SKM-1 (cell line): ENCODE results near the gene CACNA1B.
"Not testable (repeated sequence)": the region's sequence is repeated elsewhere in the genome, so short reads cannot be mapped to it uniquely, and the experiment has no call there.

Experiments
- DNase-seq: peaks from one replicate; lab custom pipeline; 2025; ENCODE audit not compliant: unreplicated experiment; lab: John Stamatoyannopoulos, UW

The CACNA1B gene

DNA sequence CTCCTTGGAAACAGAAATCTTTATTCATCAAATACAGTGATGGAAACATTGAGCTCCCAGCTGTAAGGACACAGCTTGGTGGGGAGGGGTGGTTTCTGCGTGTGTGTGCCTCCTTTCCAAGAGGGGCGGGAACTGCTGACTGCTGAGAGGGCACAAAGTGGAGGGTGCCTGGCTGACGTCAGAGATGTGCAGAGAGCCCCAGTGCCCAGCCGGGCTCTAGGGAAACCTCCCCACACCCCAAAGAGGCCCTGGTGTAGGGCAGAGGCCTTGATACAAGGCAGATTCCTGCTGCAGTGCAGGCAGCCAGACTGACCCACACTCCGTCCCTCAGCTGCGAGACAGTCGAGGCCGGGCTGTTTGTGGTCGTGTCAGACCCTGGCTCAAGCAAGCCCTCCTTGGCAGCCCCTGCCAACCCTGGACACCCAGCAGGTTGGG lies 191.0 kb downstream of the CACNA1B start:
- no peak for DNase-seq

DNA sequence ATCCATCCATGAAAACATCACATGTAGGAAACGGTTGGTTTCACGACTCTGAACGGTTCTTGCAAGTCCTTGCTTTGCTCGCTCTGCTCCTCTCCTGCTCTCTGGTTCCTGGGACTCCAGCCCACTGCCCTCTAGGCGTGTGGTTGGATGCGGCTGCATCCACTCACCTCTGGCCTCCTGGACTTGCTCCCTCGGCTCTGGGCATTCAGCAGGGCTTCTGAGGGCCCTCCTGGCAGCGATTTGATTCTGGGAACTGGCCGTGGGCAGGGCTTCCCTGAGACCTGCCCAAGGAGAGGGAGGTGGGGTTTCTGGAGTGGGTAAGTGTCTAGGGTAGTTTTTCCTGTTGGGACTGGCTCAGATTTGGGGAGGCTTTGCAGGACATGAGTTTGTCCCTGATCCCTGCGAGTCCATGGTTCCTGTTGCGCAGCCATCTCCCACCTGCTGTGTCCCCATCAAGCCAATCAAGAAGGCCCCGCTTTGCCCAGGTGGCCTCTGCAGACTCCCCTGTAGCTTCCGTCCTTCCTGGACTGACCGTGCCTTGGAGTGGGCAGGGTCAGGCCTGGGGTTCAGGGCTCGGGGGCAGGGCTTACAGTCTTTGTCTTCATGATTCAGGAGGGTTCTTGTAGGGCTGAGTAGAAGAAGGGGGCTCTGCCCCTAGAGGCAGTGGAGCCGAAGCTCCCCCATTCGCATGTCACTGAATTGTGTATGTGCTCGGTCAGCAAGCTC lies 192.3 kb downstream of the CACNA1B start:
- no peak for DNase-seq

DNA sequence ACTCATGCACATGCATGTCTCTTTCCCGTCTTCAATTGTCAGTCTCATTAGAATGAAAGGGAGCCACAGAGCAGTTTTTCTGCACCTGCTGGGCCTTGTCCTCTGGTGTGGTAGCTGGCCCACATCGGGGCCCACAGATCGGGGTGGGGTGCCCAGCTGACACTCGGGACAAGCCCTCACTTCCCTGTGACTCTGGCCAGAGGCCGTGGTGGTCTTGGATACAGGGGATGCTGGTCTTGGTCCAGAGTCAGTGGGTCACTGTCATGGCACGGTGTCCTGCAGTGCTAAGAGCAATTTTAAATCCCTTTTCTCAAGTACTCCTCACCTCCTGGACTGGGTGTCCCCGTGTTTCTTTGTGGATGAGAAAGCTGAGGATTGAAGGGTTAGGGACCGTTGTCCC lies 193.2 kb downstream of the CACNA1B start:
- no peak for DNase-seq

DNA sequence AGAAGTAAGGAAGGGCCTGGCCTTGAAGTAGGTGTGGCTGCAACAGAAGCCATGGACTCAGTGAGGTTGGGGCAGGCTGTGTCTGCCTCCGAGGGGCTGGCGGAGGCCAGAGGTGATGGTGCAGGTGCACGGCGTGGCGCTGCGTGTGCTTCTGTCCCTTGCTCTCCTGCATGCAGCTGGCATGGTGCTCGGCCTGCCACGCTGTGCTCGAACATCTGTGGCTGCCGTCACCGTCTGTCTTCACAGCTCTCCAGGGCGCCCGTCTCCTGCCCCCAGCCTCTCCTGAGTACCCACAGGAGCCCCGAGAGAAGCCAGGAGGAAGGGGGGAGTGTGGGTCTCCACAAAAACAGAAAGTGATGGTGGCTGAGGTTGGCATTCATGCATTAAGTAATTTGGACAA lies 193.7 kb downstream of the CACNA1B start:
- DNase-seq, result no peak

DNA sequence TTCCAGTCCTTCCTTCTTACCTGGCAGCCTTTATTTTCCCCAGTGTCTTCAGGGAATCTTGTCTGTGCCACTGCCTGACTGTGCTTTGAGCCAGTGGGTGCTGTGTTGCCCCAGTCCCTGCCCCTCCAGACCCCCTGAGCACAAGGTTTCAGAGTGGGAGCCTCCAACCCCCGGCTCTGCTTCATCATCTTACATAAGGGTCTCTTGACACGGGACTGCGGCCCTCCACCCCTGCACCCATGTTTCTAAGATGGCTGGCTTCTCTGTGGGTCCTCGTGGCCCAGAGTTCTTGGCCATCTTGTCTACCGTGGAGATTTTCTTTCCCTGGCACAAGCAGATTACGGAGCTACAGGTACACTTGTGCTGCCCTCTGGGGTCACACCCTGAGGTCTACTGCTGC lies 194.1 kb downstream of the CACNA1B start:
- no peak for DNase-seq

DNA sequence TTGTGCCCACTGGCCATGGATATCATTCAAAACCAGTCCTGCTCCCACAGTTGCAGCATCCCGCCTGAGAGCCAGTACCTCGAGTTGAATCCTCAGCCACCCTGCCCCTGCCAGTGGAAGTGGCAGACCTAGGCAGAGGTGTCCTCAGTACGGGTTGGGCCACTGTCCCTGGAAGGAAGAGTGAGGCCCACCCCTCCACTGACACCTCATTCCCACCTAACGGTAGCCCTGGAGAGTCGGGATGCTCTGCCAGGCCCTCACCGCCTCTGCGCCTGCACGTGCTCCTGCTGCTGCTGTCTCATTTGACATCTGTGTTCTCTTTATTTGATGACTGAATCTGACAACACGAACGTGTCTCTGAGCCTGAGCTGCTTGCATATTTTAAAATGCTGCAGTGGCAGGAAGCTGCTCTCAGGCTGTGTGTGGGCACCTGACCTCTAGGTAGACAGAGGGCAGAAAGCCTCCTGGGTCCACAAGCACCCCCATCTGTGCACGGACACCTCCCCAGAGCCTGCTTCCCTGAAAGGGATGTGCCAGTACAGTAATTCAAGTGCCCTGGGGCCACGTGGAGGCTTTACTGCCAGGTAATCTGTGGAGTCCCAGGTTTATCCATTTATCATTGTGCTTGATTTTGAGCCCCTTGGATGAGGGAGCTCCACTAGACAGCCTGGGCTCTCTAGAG lies 194.7 kb downstream of the CACNA1B start:
- DNase-seq, result no peak

DNA sequence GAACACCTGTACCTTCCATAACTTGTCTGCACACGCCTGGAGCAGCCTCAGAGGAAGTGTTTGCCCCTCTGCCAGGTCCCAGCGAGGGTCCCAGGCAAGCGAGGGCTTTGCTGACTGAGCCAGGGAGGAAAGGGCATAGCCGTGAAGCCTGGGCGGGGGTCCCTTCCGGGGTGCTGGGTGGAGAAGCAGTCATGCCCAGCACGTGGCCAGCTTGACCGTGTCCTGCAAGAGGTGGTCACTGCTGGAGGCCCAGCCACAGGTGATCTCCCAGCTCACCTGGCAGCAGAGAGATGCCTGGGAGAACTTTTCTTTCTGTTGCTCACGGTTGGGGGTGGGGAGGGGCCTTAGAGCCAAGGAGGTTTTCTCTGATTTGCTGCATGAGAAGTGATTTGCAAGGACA lies 195.3 kb downstream of the CACNA1B start:
- DNase-seq, result no peak

DNA sequence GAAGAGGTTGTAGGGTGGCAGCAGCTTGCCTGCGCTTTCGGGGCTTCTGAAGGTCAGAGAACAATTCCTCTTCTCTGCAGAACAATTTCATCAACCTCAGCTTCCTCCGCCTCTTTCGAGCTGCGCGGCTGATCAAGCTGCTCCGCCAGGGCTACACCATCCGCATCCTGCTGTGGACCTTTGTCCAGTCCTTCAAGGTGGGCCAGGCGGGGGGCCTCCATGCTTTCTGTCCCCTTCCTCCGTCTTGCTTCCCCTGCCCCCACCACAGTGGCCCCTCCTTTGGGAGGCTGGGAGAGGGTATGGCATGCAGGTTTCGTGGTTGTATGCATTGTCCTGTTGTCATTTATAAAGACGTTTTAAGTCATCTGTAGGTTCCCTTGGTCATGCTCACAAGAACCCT lies 195.8 kb downstream of the CACNA1B start:
- DNase-seq, result no peak

DNA sequence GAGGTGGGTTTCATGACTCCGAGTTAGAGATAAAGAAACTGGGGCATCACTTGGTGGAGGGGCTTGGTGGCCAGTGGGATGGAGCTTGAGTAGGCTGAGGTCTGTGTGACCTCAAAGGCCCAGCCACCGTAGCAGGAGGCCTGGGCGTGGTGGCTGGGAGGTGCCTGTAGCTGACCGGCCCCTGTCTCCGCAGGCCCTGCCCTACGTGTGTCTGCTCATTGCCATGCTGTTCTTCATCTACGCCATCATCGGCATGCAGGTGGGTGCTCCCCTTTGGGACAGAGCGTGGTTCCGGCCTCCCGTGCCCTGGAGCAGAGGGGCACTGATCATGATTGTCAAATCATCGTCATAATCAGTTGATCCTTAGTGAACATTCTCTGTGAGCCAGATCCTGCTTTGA lies 196.2 kb downstream of the CACNA1B start:
- no peak for DNase-seq

DNA sequence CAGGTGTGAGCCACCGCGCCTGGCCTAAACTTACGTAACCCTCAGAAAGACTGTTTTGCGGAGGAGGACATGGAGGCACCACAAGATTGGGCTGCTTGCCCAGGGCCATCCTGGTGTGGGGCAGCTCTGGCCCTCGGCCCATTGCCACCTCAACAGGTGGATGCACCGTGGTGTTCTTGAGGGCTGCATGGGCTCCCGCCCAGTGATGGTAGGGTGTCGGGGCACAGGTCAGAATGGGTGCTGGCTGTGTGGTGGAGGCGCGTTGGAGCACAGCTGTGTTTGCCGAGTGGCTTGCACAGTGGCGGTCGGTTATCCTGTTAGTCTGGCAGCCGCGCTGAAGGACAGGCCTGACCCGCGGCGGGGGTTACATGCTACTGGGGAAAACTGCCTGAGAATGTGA lies 196.9 kb downstream of the CACNA1B start:
- DNase-seq, result no peak

DNA sequence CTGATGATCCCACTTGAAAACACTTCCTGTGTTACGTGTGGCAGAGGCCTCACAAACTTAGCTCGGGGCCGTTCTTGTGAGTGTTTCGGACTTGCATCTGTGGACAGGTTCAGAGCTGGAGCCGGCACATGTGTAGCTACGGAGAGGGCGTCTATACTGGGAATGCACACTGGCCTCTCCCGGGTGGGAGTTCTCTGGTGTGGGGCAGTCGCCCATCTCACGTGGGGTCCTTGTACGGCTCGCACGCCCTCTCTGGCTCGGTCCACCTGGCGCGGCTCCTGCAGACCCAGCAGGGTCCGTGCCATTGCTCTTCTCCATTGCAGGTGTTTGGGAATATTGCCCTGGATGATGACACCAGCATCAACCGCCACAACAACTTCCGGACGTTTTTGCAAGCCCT lies 197.9 kb downstream of the CACNA1B start:
- DNase-seq, result no peak

DNA sequence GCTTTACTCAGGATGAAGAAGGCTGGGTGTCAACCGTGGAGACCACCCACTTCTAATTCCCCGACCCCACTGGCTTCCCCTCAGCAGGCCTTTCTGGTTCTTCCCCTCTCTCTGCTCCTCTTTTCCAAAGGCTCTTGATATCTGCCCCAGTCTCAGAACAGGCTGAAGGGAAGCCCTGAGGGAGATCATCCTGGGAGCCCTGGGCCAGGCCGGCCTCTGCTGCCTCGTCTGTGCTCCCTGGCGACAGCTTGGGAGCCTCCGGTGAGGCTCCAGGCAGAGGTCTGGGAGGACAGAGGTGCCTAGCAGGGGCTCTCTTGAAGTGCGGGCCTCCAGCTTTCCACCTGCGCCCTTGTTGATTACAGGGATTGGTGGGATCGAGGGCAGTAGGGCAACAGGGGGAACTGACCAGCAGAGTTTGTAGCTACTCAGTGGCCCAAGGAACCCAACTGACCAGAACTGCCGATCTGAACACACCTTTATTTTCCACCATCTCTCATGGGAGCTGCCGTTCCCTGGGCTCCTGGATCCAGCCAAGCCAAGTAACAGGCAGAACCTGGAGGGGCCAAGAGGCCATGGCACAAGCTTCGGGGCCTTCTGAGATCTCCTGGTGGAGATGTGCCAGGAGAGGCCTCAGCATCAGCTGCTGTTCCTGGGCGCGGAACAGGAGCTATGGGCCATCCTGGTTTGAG lies 198.5 kb downstream of the CACNA1B start:
- no peak for DNase-seq

DNA sequence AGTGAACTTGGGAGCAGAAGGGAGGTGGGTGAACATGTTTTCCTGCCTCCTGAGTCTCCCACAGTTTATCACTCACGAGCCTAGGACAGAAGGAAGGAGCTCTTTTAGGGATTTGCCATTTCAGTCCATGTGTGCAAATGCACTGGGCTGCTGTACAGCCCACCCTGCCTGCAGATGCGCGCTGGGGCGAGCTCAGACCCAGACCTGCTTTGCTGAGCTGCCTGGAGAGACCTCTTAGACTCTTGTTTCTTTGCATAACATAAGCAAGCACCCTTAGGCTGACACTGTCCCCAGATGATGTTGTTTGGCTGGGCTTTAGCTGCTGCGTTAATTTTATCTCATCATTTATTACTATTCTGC lies 199.0 kb downstream of the CACNA1B start:
- DNase-seq, result no peak

DNA sequence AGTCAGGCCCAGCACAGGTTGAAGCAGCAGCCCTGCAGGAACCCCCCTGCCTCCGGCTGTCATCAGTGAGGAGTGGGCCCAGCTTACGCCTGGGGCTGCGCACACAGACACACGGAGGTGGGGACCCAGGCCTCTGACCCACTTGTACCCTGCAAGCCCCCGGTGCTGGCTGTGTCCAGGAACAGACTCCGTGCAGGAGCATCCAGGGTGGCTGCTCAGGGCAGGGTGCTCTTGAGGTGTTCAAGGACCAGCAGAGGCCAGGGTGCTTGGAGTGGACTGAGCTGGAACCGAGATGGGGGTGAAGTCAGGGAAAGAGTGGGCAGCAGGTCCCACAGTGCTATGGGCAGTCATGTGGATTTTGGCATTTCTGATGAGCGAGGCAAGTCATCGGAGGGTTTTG lies 199.5 kb downstream of the CACNA1B start:
- no peak for DNase-seq

DNA sequence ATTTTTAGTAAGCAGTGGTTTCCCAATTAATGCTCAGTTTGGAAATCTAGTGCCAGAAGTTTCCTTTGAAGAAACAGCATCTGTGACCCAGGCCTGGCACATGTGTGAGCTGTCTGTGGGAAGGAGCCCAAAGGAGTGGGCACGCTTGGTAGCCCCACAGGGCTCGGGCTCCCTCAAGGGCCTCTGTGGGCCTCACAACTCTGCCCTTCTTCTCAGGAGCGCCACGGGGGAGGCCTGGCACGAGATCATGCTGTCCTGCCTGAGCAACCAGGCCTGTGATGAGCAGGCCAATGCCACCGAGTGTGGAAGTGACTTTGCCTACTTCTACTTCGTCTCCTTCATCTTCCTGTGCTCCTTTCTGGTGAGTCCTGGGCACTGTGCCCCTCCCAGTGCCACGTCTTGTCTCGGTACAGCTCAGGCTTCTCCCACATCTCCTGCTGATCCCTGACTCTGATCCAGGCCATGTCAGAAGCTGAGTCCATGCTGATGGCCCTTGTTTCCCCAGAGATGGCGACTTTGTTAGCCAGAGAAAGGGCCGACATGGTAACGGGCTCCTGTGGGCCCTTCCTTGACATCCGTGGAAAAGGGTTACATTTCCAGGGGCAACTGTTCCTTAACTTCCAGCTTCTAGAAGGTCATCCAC lies 200.4 kb downstream of the CACNA1B start:
- no peak for DNase-seq

DNA sequence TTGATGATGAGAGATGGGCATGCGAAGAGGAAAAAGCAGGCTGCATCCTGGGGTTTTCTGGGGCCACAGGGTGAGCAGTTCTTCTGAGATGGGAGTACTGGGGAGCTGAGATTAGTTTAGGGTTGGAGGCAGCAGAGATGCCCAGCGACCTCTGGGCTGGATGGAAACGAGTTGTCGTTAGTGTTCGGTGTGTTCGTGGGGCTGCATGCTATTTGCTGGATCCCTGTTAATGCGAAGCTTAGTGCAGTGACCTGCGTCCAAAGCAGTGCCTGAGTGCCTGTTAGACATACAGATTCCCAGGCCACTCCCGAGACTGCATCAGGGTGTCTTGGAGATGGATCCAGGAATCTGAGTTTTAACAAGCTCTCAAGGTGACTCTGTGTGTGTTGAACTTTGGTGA lies 201.3 kb downstream of the CACNA1B start:
- no peak for DNase-seq

DNA sequence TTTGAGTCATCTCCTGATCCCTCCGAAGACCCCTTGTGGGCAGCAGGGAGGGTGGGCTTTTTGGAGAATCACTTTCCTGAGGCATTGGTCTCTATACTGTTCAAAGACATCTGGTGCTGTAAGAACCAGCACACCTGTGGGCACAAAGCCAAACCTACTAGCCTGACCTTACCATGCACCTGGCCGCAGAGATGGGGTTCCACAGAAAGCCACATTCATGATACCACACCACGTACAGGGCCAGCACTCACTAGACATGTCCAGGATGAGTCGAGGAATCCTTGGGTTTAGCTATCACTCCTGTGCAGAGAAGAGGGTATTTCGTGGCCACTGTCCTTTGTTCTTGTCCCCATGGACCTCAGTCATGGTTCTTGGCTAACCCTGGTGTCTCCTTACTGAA lies 203.4 kb downstream of the CACNA1B start:
- no peak for DNase-seq

DNA sequence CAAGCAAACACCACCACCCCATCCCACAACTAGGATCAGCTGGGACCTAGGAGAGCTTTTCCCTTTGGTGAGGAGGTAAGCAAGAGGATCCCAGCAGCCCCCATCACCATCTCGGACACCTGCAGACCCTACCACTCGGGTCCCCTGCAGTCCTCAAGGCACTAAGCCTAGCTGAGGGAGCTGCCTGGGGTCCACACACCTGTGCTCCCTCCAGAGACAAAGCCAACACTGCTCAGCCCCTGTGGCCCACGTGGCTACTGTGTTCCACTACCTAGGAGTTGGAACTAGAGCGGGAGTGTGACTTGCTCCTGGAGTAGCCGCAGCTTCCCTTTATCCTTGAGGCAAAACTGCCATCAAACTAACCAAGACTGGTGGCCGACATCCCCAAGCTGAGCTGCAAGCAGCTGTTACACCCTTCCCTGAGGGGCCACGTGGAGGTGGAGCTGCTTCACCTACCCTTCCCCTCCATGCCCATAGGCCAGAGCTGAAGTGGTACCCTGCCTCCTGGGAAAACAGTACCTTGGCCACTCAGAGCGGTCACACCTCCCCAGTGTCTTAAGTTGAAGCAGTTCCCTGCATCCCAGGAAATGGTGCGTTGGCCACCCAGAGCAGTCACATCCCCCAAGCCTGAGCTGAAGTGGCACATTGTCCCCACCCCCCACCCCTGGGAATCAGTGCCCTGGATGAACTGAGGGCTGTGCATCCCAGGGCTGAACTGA lies 205.5 kb downstream of the CACNA1B start:
- no peak for DNase-seq

DNA sequence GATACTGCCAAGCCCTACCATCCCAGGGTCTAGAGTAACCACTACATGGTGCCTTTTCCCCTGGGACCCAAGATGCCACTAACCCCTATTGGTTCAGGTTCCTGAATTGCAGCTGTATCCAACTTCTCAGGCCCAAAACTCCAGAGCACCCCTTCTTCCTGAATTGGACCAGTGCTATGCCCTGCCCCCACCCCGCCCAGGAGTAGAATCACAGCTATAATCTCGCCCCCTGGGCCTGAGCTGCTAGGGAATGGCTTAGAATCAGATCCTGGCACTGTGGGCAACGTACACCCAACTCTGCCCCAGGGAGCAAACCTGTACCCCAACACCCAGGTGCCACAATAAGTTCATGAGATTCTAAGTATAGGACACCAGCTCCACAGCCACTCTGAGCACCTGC lies 206.3 kb downstream of the CACNA1B start:
- no peak for DNase-seq

DNA sequence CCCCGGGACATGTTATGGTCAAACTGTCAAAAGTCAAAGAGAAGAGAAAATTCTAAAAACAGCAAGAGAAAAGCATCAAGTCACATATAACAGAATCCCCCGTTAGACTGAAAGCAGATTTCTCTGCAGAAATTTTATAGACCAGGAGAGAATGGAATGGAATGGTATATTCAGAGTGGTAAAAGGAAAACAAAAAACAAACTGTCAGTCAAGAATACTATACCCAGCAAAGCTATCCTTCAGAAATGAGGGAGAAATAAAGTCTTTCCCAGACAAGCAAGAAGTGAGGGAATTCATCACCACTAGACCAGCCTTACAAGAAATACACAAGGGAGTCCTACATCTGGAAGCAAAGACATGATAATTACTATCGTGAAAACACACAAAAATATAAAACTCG lies 208.0 kb downstream of the CACNA1B start:
- no peak for DNase-seq

DNA sequence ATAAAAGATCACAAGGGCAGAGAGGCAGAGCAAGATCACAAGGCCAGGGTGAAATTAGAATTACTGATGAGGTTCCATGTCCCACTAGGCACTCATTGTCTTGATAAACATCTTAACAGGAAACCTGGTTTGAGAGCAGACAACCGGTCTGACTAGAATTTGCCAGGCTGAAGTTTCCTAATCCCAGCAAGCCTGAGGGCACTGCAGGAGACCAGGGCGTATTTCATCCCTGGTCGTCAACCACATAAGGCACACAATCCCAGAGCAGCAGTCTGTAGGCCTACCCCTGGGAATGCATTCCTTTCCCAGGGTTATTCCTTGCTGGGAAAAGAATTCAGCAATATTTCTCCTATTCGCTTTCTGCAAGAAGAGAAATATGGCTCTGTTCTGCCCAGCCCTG lies 214.5 kb downstream of the CACNA1B start:
- DNase-seq, result not testable (repeated sequence)
